ENCODE results near the gene TRAPPC5. TPM values are rescaled to one million over a fixed set of nuclear protein-coding genes. Genes with fewer than 3 reads are reported as not detected.

Gene TRAPPC5
- polyA plus RNA-seq, 1 donor: 36.6 TPM

DNA sequence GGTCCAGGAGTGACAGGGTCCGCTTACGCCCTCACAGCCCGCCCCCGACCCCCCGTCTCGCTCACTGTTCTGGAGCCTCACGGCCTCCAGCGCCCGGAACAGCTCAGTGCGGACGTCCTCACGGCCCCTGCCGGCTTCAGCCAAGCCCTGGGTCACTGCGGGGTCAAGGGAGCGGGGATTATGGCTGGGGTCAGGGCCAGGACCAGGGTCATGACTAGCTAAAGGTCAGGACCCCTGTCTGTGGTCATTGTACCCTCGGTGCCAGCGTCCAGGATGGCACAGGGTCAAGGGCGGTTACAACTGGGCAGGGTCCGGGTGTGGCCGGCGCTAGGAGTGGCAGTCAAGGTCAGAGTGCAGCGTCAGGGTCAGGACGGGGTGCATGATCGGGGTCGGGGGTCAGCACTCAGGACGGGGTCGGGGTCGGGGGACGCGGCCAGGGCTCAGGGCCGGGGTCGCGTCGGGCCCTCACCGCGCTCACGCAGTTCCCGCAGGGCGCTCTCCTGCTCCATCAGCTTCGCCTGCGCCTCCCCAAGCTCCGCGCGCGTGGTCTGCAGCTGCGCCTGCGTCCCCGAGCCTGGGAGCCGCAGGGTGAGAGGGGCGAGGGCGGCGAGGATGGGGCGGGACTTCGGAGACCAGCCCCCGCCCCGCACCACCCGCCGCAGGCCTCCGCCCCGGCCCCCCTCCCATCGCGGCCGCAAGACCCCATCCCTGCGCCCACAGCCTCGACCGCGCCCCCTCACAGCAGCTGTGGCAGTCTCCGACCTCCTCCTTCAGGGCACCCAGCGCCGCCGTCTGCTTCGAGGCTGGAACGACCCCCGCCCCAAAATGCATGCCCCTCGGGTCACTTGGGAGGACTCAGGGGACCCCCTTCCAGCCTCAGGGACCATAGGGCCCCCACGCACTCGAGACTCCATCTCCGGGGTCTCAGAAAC, 49.9 kb downstream of the TRAPPC5 start:
- DNase-seq (ENCODE audit: low read depth): no peak

DNA sequence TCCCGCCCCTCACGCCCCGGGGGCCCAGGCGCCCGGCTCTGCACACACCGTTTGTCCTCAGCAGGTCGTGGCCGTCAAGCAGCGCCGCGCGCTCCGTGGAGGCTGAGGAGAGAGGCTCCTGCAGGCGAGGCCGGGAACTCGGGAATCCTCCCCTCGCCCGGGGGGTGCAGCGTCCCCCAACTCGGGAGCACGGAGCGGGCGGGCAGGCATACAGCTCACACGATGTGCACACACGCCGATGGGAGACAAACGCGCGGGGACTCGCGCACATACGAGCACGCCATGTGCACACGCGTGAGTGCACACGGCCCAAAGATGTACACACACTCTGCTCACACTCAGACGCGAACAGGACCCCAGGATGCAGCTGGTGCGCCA, 50.6 kb downstream of the TRAPPC5 start:
- no peak for DNase-seq (ENCODE audit: low read depth)

DNA sequence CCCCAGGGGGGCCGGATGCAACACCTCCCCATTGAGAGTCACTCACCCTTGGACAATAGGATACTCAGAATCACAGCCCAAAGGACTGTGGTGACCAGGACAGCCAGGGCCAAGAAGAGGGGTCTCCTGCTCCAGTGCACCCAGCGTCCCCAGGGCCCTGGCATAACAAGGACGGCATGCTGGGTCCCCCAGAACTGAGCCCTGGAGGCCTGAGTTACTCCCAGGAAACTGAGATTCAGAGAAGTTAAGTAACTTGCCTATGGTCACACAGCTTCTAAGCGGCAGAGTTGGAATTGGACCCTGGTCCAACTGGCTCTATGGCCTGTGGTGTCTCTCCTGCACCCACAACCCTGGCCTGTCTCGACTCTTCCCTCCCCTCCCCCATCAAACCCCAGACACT, 51.0 kb downstream of the TRAPPC5 start:
- DNase-seq (ENCODE audit: low read depth): no peak

DNA sequence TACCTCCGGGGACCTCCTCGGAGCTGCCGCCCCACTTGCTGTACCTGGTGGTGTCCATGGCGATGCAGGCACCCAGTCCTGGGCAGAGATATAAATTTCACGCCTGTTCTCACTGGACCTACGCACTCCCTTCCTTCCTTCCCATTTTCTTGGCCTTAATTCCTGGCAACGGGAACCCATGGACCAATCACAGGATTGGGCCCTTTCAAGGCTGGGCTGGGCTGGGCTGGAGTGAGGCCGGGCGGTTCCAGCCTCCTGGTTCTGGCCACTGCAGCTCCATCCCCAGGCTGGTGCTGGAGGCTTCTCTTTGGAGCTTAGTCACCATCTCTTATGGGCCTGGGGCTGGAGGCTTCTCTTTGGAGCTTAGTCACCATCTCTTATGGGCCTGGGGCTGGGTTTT, 51.4 kb downstream of the TRAPPC5 start, which contains the start of gene CLEC4G:
Gene CLEC4G, minus strand, starts transcription at position 66 of the 400 bp plus-strand sequence. Its CDS starts 8 bp downstream, at position 58.
- DNase-seq (ENCODE audit: low read depth): no peak

DNA sequence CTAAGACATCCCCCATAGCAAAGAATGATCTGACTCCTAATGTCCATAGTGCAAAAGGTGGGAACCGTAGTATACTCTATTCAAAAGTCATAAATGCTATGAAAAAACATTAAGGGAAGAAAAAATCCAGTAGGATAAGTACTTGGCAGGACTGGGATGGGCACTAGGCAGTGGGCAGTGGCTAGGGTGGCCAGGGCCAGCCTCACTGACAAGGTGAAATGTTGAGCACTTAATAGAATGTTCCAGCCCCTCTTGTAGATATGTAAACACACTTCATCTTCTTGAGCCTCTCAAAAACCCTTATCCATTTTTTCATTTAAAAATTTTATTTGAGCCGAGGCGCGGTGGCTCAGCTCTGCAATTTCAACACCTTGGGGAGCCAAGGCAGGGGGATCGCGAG, 52.7 kb downstream of the TRAPPC5 start:
- no peak for DNase-seq (ENCODE audit: low read depth)

DNA sequence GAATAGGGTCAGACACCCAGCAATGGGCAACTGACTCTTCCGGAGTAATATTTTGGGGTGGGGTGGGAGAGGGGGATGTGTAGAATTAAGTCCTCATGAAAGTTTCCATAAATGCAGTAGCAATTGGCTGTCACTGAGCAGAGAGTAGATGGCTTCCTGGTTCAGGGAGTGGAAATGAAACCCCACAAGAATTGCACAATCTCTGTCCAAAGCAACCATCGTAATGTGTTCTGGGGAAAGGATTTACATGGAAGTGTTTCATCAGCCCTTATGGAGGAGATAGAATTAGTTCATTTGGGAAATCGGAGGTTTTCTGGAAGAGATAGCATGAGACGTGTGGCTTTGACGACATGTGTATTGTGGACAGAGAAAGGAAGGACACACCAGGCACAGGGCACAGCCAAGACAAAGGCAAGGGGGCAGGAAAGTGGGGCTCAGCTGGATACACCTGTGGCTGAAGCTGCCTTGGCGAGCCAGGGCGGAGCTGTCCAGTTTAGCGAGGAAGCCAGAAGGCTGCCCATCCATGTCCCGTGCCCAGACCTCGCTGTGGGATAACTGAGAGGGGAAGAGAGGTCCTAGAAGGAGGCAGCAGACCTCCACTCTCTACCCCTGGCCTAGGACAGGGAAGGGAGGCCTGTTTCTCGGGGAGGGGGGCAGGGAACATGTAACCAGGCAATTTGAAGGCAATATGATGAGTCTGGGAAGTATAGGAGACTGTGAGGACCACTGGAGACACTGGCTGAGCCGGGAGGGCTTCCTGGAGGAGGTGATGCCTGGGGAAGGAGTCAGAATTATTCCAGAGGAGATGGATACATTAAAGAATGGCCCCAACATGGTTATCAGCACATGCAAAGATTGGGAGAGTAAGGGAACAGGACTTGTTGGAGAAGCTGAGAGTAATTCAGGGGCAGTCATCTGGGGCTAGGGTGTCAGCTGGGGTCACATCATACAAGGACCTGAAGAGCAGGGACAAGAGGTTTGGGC, 53.9 kb downstream of the TRAPPC5 start:
- no peak for DNase-seq (ENCODE audit: low read depth)

DNA sequence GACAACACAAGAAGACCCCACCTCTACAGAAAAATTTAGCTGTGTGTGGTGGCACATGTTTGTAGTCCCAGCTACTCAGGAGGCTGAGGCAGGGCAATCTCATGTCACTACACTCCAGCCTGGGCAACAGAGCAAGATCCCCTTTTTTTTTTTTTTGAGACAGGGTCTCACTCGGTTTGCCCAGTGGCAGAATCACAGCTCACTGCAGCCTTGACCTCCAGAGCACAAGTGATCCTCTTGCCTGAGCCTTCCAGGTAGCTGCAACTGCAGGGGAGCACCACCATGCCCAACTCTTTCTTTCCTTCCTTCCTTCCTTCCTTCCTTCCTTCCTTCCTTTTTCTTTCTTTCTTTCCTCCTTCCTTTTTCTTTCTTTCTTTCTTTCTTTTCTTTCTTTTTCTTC, 55.5 kb downstream of the TRAPPC5 start:
- DNase-seq (ENCODE audit: low read depth): no peak

DNA sequence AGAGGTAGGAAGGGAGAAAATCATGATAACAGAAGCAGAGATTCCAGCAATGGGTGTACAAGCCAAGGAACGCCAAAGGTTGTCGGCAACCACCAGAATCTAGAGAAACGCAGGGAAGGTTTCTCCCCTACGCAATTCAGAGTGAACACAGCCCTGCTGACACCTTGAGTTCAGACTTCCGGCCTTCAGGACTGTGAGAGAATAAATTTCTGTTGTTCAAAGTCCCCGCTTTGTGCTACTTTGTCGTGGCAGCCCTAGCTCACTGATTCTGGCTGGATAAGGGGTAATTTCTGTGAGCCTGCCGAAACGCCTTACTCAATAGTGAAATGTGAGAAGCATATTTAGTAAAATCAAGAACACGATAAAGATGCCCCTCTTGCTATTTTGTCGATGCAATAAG, 56.6 kb downstream of the TRAPPC5 start:
- no peak for DNase-seq (ENCODE audit: low read depth)

Other genes starting within 250 kb of the TRAPPC5 start
- gene PEX11G, start 191.8 kb upstream of the TRAPPC5 start, polyA plus RNA-seq (ENCODE audit: insufficient read length): 2.3 TPM
- 53.0 TPM for gene ZNF358, start 164.7 kb upstream of the TRAPPC5 start, polyA plus RNA-seq (ENCODE audit: insufficient read length)
- 14.2 TPM for gene MCOLN1, start 158.2 kb upstream of the TRAPPC5 start, polyA plus RNA-seq (ENCODE audit: insufficient read length)
- 31.5 TPM for gene PNPLA6, start 145.1 kb upstream of the TRAPPC5 start, polyA plus RNA-seq (ENCODE audit: insufficient read length)
- 0.14 TPM for gene CAMSAP3, start 85.0 kb upstream of the TRAPPC5 start, polyA plus RNA-seq (ENCODE audit: insufficient read length)
- 20.4 TPM for gene XAB2, start 51.3 kb upstream of the TRAPPC5 start, polyA plus RNA-seq (ENCODE audit: insufficient read length)
- 61.0 TPM for gene PET100, start 51.0 kb upstream of the TRAPPC5 start, polyA plus RNA-seq (ENCODE audit: insufficient read length)
- gene PCP2, start 47.1 kb upstream of the TRAPPC5 start, polyA plus RNA-seq (ENCODE audit: insufficient read length): not detected
- 4.0 TPM for gene STXBP2, start 43.7 kb upstream of the TRAPPC5 start, polyA plus RNA-seq (ENCODE audit: insufficient read length)
- gene RETN, start 11.8 kb upstream of the TRAPPC5 start, polyA plus RNA-seq (ENCODE audit: insufficient read length): 3.0 TPM
- gene MCEMP1, start 3.7 kb upstream of the TRAPPC5 start, polyA plus RNA-seq (ENCODE audit: insufficient read length): 0.14 TPM
- 0.78 TPM for gene FCER2, start 21.3 kb downstream of the TRAPPC5 start, polyA plus RNA-seq (ENCODE audit: insufficient read length)
- gene CLEC4G, start 51.3 kb downstream of the TRAPPC5 start, polyA plus RNA-seq (ENCODE audit: insufficient read length): 0.10 TPM
- gene CD209, start 66.7 kb downstream of the TRAPPC5 start, polyA plus RNA-seq (ENCODE audit: insufficient read length): 2.3 TPM
- gene CLEC4M, start 82.4 kb downstream of the TRAPPC5 start, polyA plus RNA-seq (ENCODE audit: insufficient read length): 0.14 TPM
- 13.4 TPM for gene EVI5L, start 149.4 kb downstream of the TRAPPC5 start, polyA plus RNA-seq (ENCODE audit: insufficient read length)
- 0.27 TPM for gene PRR36, start 193.6 kb downstream of the TRAPPC5 start, polyA plus RNA-seq (ENCODE audit: insufficient read length)
- gene LRRC8E, start 207.7 kb downstream of the TRAPPC5 start, polyA plus RNA-seq (ENCODE audit: insufficient read length): 0.23 TPM
- gene MAP2K7, start 223.0 kb downstream of the TRAPPC5 start, polyA plus RNA-seq (ENCODE audit: insufficient read length): 23.3 TPM
- gene TGFBR3L, start 234.0 kb downstream of the TRAPPC5 start, polyA plus RNA-seq (ENCODE audit: insufficient read length): 0.24 TPM
- 18.1 TPM for gene SNAPC2, start 239.5 kb downstream of the TRAPPC5 start, polyA plus RNA-seq (ENCODE audit: insufficient read length)
- 2.0 TPM for gene CTXN1, start 245.3 kb downstream of the TRAPPC5 start, polyA plus RNA-seq (ENCODE audit: insufficient read length)

All from forelimb muscle (tissue), 1 donor.